Measurements from ENCODE around the gene NOC2L. TPM values are rescaled to one million over a fixed set of nuclear protein-coding genes. Genes with fewer than 3 reads are reported as not detected.

The NOC2L gene
- total RNA-seq, 1 donor from 2014 or later, result 40.8 TPM

DNA sequence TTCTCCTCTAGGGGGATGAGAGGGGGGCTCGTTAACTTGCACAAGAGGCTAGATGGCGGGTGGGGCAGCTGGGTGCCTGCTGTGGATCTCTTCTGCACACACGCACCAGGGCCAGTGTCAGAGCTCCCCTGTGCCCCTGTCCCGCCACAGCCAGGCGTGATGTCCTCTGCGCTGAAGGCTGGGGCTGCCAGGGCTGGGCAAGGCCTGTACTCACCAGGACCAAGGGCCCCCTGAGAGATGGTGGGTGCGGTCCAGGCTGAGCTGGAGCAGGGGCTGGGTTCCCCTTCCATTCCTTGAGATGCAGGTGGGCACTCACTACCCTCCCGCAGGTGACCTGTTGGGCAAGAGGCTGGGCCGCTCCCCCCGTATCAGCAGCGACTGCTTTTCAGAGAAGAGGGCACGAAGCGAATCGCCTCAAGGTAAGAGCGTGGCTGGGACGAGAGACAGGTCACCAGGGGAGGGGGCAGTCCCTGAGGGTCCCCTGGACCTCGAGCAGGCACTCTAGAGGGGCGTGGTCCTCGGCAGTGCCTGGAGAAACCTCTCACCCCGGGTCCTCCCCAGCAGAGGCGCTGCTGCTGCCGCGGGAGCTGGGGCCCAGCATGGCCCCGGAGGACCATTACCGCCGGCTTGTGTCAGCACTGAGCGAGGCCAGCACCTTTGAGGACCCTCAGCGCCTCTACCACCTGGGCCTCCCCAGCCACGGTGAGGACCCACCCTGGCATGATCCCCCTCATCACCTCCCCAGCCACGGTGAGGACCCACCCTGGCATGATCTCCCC, 20.2 kb downstream of the NOC2L start:
- Histone ChIP-seq H3K36me3 (no peaks in the 10 kb centered on the region), H3K4me1 (peaks cover 62% of the 10 kb centered on the region), H3K4me3 (no peak overlapping the region), H3K27ac (replicated peaks) (no peak overlapping the region), H3K27me3 (ENCODE audit: low read depth) (peaks cover 92% of the 10 kb centered on the region), H3K9me3 (replicated peaks) (no peaks in the 10 kb centered on the region)
- TF ChIP-seq CTCF (IDR thresholded peaks at IDR 0.05; ENCODE audit: borderline replicate concordance), result no peak
- DNase-seq, result no peak
- intact Hi-C loops (cut with micrococcal nuclease), result no loop called here

GRCh38 chr1:938088-938683, 20.9 kb downstream of the NOC2L start:
- no peak for DNase-seq
- Histone ChIP-seq H3K9me3 (replicated peaks) (no peaks in the 10 kb centered on the region), H3K27me3 (ENCODE audit: low read depth) (peaks cover 91% of the 10 kb centered on the region), H3K36me3 (no peaks in the 10 kb centered on the region), H3K4me3 (no peak overlapping the region), H3K4me1 (peaks cover 55% of the 10 kb centered on the region), H3K27ac (replicated peaks) (no peak overlapping the region)
- intact Hi-C loops (cut with micrococcal nuclease), result no loop called here
- TF ChIP-seq CTCF (IDR thresholded peaks at IDR 0.05; ENCODE audit: borderline replicate concordance), result peak; percentile 62

- no peak overlapping the region for H3K27ac ChIP-seq (replicated peaks)
- peaks cover 91% of the 10 kb centered on the region for H3K27me3 ChIP-seq (ENCODE audit: low read depth)
- no peak for TF ChIP-seq CTCF (IDR thresholded peaks at IDR 0.05; ENCODE audit: borderline replicate concordance)
- no peak for DNase-seq
- no peaks in the 10 kb centered on the region for H3K9me3 ChIP-seq (replicated peaks)
- intact Hi-C loops (cut with micrococcal nuclease), result no loop called here
- no peak overlapping the region for H3K4me3 ChIP-seq
- H3K4me1 ChIP-seq, result peaks cover 48% of the 10 kb centered on the region
- H3K36me3 ChIP-seq, result no peaks in the 10 kb centered on the region
Observed at GRCh38 chr1:937521-937920, 21.5 kb downstream of the NOC2L start.

DNA sequence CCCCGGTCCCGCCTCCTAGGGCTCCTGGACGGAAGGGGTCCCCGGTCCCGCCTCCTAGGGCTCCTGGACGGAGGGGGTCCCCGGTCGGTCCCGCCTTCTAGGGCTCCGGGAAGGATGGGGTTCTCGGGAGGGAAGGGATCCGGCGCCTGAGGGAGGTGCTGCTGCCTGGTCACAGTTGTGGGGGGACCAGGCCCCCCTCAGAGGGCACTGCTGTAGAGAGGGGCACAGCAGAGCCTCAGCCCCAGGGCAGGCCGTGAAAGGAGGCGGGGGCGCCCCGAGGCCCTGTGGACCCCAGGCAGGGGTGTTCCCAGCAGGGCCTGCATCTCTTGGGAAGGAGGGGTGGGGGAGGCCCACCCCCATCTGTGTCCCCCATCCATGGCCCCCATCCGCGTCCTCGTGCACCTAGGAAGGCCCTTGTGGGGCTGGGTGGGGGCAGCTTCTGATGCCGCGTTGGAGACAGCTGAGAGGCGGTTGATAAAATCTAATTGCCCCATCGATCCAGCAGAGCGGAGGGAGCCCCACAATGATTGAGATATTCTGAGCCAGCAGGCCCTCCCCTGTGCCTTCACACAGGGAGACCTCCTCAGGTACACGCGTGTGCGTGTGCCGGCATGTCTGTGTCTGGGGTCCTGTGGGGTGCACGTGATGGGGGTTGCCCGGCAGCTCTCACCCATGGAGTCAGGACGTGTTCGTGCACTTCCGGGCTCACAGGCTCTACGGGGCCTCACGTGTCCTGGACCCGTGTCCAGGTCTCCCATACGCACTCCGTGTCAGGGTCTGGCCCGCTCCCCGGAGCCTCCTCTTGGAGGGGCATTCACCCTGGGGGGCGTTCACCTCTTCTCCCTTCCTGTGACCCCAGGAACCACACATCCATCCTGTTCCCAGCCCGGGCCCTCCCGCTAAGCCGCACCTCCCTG, 22.4 kb downstream of the NOC2L start:
- Histone ChIP-seq H3K4me3 (no peak overlapping the region), H3K4me1 (peaks cover 39% of the 10 kb centered on the region), H3K27ac (replicated peaks) (no peak overlapping the region), H3K9me3 (replicated peaks) (no peaks in the 10 kb centered on the region), H3K27me3 (ENCODE audit: low read depth) (peaks cover 91% of the 10 kb centered on the region), H3K36me3 (no peaks in the 10 kb centered on the region)
- TF ChIP-seq CTCF (IDR thresholded peaks at IDR 0.05; ENCODE audit: borderline replicate concordance), result no peak
- no peak for DNase-seq
- intact Hi-C loops (cut with micrococcal nuclease), result no loop called here

GRCh38 chr1:935751-936231, 23.3 kb downstream of the NOC2L start:
- TF ChIP-seq CTCF (IDR thresholded peaks at IDR 0.05; ENCODE audit: borderline replicate concordance), result no peak
- H3K27me3 ChIP-seq (ENCODE audit: low read depth), result peaks cover 91% of the 10 kb centered on the region
- peaks cover 31% of the 10 kb centered on the region for H3K4me1 ChIP-seq
- no peak overlapping the region for H3K27ac ChIP-seq (replicated peaks)
- DNase-seq, result no peak
- intact Hi-C loops (cut with micrococcal nuclease), result no loop called here
- H3K4me3 ChIP-seq, result peak overlapping the region; percentile 4
- no peaks in the 10 kb centered on the region for H3K36me3 ChIP-seq
- H3K9me3 ChIP-seq (replicated peaks), result no peaks in the 10 kb centered on the region
